Endodermal cell (in vitro differentiated cells): Measurements from ENCODE around the gene RHOB. TPM values are rescaled to one million over a fixed set of nuclear protein-coding genes. Genes with fewer than 3 reads are reported as not detected.

Experiments used
- DNase-seq: peaks from one replicate; pipeline ENCODE4 v3.0.0-alpha.2; 2017
- H3K27ac ChIP-seq: 2 replicates; pipeline ENCODE4 v1.5.1; 2013; ENCODE audit warnings: mild to moderate bottlenecking, low read depth, low read length, moderate library complexity
- H3K27me3 ChIP-seq: 2 replicates; pipeline ENCODE4 v1.6.1; 2013; ENCODE audit warnings: mild to moderate bottlenecking, low read length, moderate library complexity; ENCODE audit not compliant: insufficient read depth, control insufficient read depth, poor library complexity, severe bottlenecking
- H3K36me3 ChIP-seq: 2 replicates; pipeline ENCODE4 v1.7.0; 2013; ENCODE audit warnings: mild to moderate bottlenecking, low read length, moderate library complexity; ENCODE audit not compliant: control insufficient read depth, insufficient read depth
- H3K4me1 ChIP-seq: one replicate; pipeline ENCODE4 v1.7.0; 2013; ENCODE audit warnings: low read length; ENCODE audit not compliant: control insufficient read depth, insufficient read depth
- H3K4me3 ChIP-seq: 2 replicates; pipeline ENCODE4 v1.5.1; 2013; ENCODE audit warnings: mild to moderate bottlenecking, low read length, moderate library complexity
- H3K9ac ChIP-seq: 2 replicates; pipeline ENCODE4 v1.6.1; 2013; ENCODE audit warnings: mild to moderate bottlenecking, low read length, moderate library complexity; ENCODE audit not compliant: poor library complexity, severe bottlenecking; ENCODE audit errors: extremely low read depth
- H3K9me3 ChIP-seq: 2 replicates; pipeline ENCODE4 v1.6.1; 2013; ENCODE audit warnings: mild to moderate bottlenecking, low read length, moderate library complexity; ENCODE audit not compliant: control insufficient read depth
- H3K27ac Mint-ChIP-seq: 2 replicates; pipeline ENCODE4 v1.8.0; 2020; ENCODE audit warnings: mixed read lengths
- H3K27me3 Mint-ChIP-seq: 2 replicates; pipeline ENCODE4 v1.8.0; 2021; ENCODE audit warnings: mild to moderate bottlenecking, mixed read lengths; ENCODE audit not compliant: insufficient read depth
- H3K36me3 Mint-ChIP-seq: 2 replicates; pipeline ENCODE4 v1.8.0; 2020; ENCODE audit warnings: low read depth, mixed read lengths
- H3K4me1 Mint-ChIP-seq: 2 replicates; pipeline ENCODE4 v1.8.0; 2020; ENCODE audit warnings: mixed read lengths
- H3K4me3 Mint-ChIP-seq: 2 replicates; pipeline ENCODE4 v1.8.0; 2020; ENCODE audit warnings: mild to moderate bottlenecking, moderate library complexity, mixed read lengths
- H3K9me3 Mint-ChIP-seq: 2 replicates; pipeline ENCODE4 v1.8.0; 2020; ENCODE audit warnings: mild to moderate bottlenecking, mixed read lengths
- CTCF ChIP-seq: fragments of 200-600 bp; sonication (generic); conservative IDR thresholded peaks from 2 replicates; pipeline ENCODE4 v1.5.0; 2021; ENCODE audit warnings: antibody characterized with exemption, mild to moderate bottlenecking
- WGBS, 2 experiments: methylation state at CpG; one replicate each; pipeline versions ENCODE4 v1.1.5 to v1.1.7; 2013; ENCODE audit warnings: missing lambda C conversion rate in 2 of 2, mixed read lengths in 1 of 2; ENCODE audit not compliant: insufficient coverage in 1 of 2, insufficient read length in 1 of 2; 5-methylcytosine and 5-hydroxymethylcytosine counted together
- total RNA-seq, 2 donors: library from RNA; stranded (reverse); fragmentation: NEBNext Ultra II Directional in 1 of 2; extraction: Animal tissue kit (Norgen Biotek cat#: 25700) in 1 of 2; gene quantifications; 2 replicates in 1 of 2; 3 replicates in 1 of 2; pipeline ENCODE4 v1.2.1, GENCODE V29; 2021

Gene RHOB
- total RNA-seq, 2 donors from 2014 or later = 25.6 to 47.0 TPM

- Histone ChIP-seq H3K4me3 (no peak overlapping the region), H3K9ac (no peak overlapping the region), H3K27ac (no peak overlapping the region), H3K9me3 (no peaks in the 10 kb centered on the region), H3K4me1 (peaks cover 3% of the 10 kb centered on the region), H3K36me3 (no peaks in the 10 kb centered on the region), H3K27me3 (no peaks in the 10 kb centered on the region)
- H3K27me3 Mint-ChIP-seq = no peaks in the 10 kb centered on the region
- no peak overlapping the region for H3K4me3 Mint-ChIP-seq
- H3K4me1 Mint-ChIP-seq = peaks cover 2% of the 10 kb centered on the region
- no peaks in the 10 kb centered on the region for H3K9me3 Mint-ChIP-seq
- no peak for DNase-seq
- H3K36me3 Mint-ChIP-seq = no peaks in the 10 kb centered on the region
- TF ChIP-seq CTCF = no peak
- no peak overlapping the region for H3K27ac Mint-ChIP-seq
- WGBS, 2 experiments = 92 to 93% methylated on average over 2 of the region's 2 CpGs
Measured at GRCh38 chr2:20423847-20424246, 23.0 kb upstream of the RHOB start.

GRCh38 chr2:20424300-20425290 lies 22.3 kb upstream of the RHOB start:
- no peaks in the 10 kb centered on the region for H3K27me3 ChIP-seq

GRCh38 chr2:20425371-20425881 lies 21.4 kb upstream of the RHOB start:
- Mint-ChIP-seq H3K4me1 (no peaks in the 10 kb centered on the region), H3K9me3 (no peaks in the 10 kb centered on the region), H3K27ac (no peak overlapping the region), H3K27me3 (no peaks in the 10 kb centered on the region), H3K4me3 (no peak overlapping the region), H3K36me3 (no peaks in the 10 kb centered on the region)
- Histone ChIP-seq H3K4me3 (no peak overlapping the region), H3K4me1 (no peaks in the 10 kb centered on the region), H3K9me3 (no peaks in the 10 kb centered on the region), H3K36me3 (no peaks in the 10 kb centered on the region), H3K27me3 (no peaks in the 10 kb centered on the region), H3K27ac (no peak overlapping the region), H3K9ac (no peak overlapping the region)
- 95 to 100% methylated on average over 2 to 6 of the region's 6 CpGs for WGBS, 2 experiments
- no peak for DNase-seq
- TF ChIP-seq CTCF = no peak

More at GRCh38 chr2:20424300-20425290, 22.3 kb upstream of the RHOB start:
- H3K4me1 Mint-ChIP-seq = no peaks in the 10 kb centered on the region
- Histone ChIP-seq H3K4me1 (no peaks in the 10 kb centered on the region), H3K9me3 (no peaks in the 10 kb centered on the region), H3K27ac (no peak overlapping the region), H3K36me3 (no peaks in the 10 kb centered on the region), H3K4me3 (no peak overlapping the region), H3K9ac (no peak overlapping the region)
- no peak overlapping the region for H3K27ac Mint-ChIP-seq
- no peak for DNase-seq
- no peaks in the 10 kb centered on the region for H3K36me3 Mint-ChIP-seq
- TF ChIP-seq CTCF = no peak
- WGBS, 2 experiments = 89 to 92% methylated on average over 7 to 15 of the region's 15 CpGs
- H3K4me3 Mint-ChIP-seq = no peak overlapping the region
- H3K9me3 Mint-ChIP-seq = no peaks in the 10 kb centered on the region
- no peaks in the 10 kb centered on the region for H3K27me3 Mint-ChIP-seq
